Caco-2 (cell line): Measurements from ENCODE around the gene MX2. TPM values are rescaled to one million over a fixed set of nuclear protein-coding genes. Genes with fewer than 3 reads are reported as not detected.

Source experiments
- BruUV-seq: library from RNA; stranded (reverse); fragments of 400-500 nt; replicated peaks from 2 replicates; lab custom pipeline; 2021; lab: Mats Ljungman, UMichigan
- CTCF ChIA-PET: fragments of 300-600 bp; sonication (Branson Sonifier 250); formaldehyde crosslinking; loops from one replicate; lab custom pipeline; 2022; ENCODE audit warnings: antibody characterized with exemption; lab: Charles Lee
- POLR2A ChIA-PET: fragments of 300-600 bp; sonication (Branson Sonifier 250); formaldehyde crosslinking; loops from one replicate; lab custom pipeline; 2022; ENCODE audit warnings: antibody characterized with exemption; lab: Charles Lee
- DNase-seq, 2 experiments: peaks; one replicate each; pipeline versions ENCODE4 v3.0.0 to v3.0.0-alpha.2; 2020 to 2022
- H3K27me3 ChIP-seq: replicated peaks from 2 replicates; pipeline ENCODE4 v1.6.0; 2011; ENCODE audit warnings: low read length; ENCODE audit not compliant: control insufficient read depth, insufficient read depth
- H3K36me3 ChIP-seq: 2 replicates; pipeline ENCODE4 v1.5.1; 2011; ENCODE audit warnings: low read length; ENCODE audit not compliant: control insufficient read depth, insufficient read depth
- H3K4me1 ChIP-seq: fragments of 250-450 bp; sonication (Bioruptor Pico); 2 replicates; pipeline ENCODE4 v1.5.1; 2020; ENCODE audit warnings: mild to moderate bottlenecking
- H3K4me3 ChIP-seq: 2 replicates; pipeline ENCODE4 v1.5.1; 2011; ENCODE audit warnings: low read depth, mild to moderate bottlenecking, control low read depth, low read length
- H3K9me3 ChIP-seq: fragments of 250-450 bp; sonication (Bioruptor Pico); 2 replicates; pipeline ENCODE4 v1.5.1; 2020; ENCODE audit warnings: mild to moderate bottlenecking, moderate library complexity
- H3K27ac Mint-ChIP-seq: one replicate; pipeline ENCODE4 v1.8.0; 2022; ENCODE audit warnings: mixed read lengths; ENCODE audit not compliant: unreplicated experiment
- H3K27me3 Mint-ChIP-seq: one replicate; pipeline ENCODE4 v1.8.0; 2022; ENCODE audit warnings: mixed read lengths; ENCODE audit not compliant: insufficient read depth, unreplicated experiment
- H3K36me3 Mint-ChIP-seq: one replicate; pipeline ENCODE4 v1.8.0; 2022; ENCODE audit warnings: mild to moderate bottlenecking, mixed read lengths; ENCODE audit not compliant: insufficient read depth, unreplicated experiment
- H3K4me1 Mint-ChIP-seq: one replicate; pipeline ENCODE4 v1.8.0; 2022; ENCODE audit warnings: low read depth, mixed read lengths; ENCODE audit not compliant: unreplicated experiment
- H3K4me3 Mint-ChIP-seq: one replicate; pipeline ENCODE4 v1.8.0; 2022; ENCODE audit warnings: mild to moderate bottlenecking, moderate library complexity, mixed read lengths; ENCODE audit not compliant: unreplicated experiment
- H3K9me3 Mint-ChIP-seq: one replicate; pipeline ENCODE4 v1.8.0; 2022; ENCODE audit warnings: mixed read lengths; ENCODE audit not compliant: unreplicated experiment
- intact Hi-C: fragments of 100-400 bp; cut with micrococcal nuclease; formaldehyde crosslinking; loops from one replicate; pipeline ENCODE4 v1.10.0; 2022; ENCODE audit not compliant: unreplicated experiment
- total RNA-seq: library from RNA; stranded (reverse); gene quantifications from 2 replicates; pipeline ENCODE4 v1.2.3, GENCODE V29; 2022
- TF ChIP-seq, protein P1 (sequence below), 2 experiments: fragments of 200-600 bp in 1 of 2; IDR thresholded peaks; 1 replicate in 1 of 2; 2 replicates in 1 of 2; pipeline versions ENCODE4 v1.5.1 to v1.8.0; 2011 to 2022; ENCODE audit warnings: antibody characterized with exemption in 1 of 2, control low read depth in 1 of 2, inconsistent platforms in 1 of 2, low read depth in 1 of 2, low read length in 1 of 2, mild to moderate bottlenecking in 1 of 2, moderate library complexity in 1 of 2; ENCODE audit not compliant: insufficient read depth in 1 of 2, severe bottlenecking in 1 of 2, unreplicated experiment in 1 of 2

Gene MX2
- total RNA-seq, 1 experiment from 2014 or later, result 0.84 TPM

DNA sequence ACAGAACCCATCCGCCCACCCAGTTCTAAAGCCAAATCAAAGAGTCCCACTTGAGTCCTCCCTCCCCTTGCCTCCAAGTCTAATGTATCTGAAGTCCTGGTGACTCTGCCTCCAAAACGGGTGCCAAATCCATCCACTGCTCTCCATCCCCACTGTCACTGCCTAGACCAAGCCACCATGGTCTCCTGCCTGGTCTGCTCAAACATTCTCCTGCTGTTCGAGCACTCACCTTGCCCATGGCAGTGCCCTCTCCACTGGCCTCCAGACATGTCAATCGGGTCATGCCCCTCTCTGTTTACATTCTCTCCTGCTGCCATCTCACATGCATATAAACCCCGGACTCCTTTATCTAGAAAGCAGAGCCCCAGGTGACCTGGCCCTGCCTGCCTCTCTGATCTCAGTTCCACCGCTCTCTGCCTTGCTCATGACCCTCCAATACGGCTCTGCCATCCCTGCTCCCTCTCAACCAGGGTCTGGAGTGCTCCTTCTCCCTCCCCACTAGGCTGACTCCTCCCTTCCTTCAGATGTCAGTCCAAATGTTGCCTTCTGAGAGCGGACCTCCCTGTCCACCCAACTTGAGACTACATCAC lies 32.1 kb downstream of the MX2 start:
- POLR2A ChIA-PET, result no interaction called here

DNA sequence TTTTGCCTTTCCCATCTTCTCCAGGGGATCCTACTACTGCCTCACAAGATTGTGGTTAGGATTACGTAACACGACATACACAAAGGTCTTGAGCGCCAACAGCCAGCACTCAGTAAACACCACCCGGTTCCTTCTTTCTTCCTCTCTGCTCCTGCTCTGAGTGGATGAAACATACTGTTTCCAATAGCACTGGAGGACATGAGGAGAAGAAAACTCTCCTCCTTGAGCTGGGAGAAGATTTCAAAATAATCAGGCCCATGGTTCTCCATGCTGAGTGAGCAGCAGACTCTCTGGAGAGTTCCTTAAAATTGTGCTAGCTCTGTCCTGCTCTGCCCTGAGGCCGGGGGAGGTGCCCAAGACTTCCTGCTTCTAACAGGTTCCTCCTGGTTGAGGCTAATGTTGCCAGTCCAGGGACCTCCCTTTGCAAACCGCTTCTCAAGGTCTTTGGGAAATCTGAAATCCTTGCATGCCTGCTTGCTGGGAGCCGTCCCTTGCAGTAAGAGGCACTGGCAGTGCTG lies 34.8 kb downstream of the MX2 start:
- intact Hi-C loops, result no loop called here
- peaks cover 9% of the 10 kb centered on the region for H3K9me3 Mint-ChIP-seq
- Histone ChIP-seq H3K4me1 (peaks cover 7% of the 10 kb centered on the region), H3K27me3 (no peaks in the 10 kb centered on the region), H3K9me3 (no peaks in the 10 kb centered on the region), H3K36me3 (no peaks in the 10 kb centered on the region), H3K4me3 (no peak overlapping the region)
- ChIA-PET POLR2A (no interaction called here), CTCF (no interaction called here)
- no TSS peak for BruUV-seq
- DNase-seq, result peak in 1 of 2 experiments; percentile 15
- H3K27ac Mint-ChIP-seq, result no peak overlapping the region
- no peak overlapping the region for H3K4me3 Mint-ChIP-seq
- TF ChIP-seq, protein P1, sequence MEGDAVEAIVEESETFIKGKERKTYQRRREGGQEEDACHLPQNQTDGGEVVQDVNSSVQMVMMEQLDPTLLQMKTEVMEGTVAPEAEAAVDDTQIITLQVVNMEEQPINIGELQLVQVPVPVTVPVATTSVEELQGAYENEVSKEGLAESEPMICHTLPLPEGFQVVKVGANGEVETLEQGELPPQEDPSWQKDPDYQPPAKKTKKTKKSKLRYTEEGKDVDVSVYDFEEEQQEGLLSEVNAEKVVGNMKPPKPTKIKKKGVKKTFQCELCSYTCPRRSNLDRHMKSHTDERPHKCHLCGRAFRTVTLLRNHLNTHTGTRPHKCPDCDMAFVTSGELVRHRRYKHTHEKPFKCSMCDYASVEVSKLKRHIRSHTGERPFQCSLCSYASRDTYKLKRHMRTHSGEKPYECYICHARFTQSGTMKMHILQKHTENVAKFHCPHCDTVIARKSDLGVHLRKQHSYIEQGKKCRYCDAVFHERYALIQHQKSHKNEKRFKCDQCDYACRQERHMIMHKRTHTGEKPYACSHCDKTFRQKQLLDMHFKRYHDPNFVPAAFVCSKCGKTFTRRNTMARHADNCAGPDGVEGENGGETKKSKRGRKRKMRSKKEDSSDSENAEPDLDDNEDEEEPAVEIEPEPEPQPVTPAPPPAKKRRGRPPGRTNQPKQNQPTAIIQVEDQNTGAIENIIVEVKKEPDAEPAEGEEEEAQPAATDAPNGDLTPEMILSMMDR (IDR thresholded peaks at IDR 0.05; ENCODE audit: insufficient read depth in 1 of 2, low read depth in 1 of 2, low read length in 1 of 2, severe bottlenecking in 1 of 2, unreplicated experiment in 1 of 2), result no peak
- H3K4me1 Mint-ChIP-seq, result no peaks in the 10 kb centered on the region
- no peaks in the 10 kb centered on the region for H3K36me3 Mint-ChIP-seq
- H3K27me3 Mint-ChIP-seq, result no peaks in the 10 kb centered on the region

More for the DNA sequence above, 32.1 kb downstream of the MX2 start:
- no peaks in the 10 kb centered on the region for H3K27me3 Mint-ChIP-seq
- no peaks in the 10 kb centered on the region for H3K36me3 Mint-ChIP-seq
- no peak for DNase-seq
- H3K27ac Mint-ChIP-seq, result no peak overlapping the region
- H3K9me3 Mint-ChIP-seq, result no peaks in the 10 kb centered on the region
- no peak overlapping the region for H3K4me3 Mint-ChIP-seq
- TF ChIP-seq, protein P1 (IDR thresholded peaks at IDR 0.05; ENCODE audit: insufficient read depth in 1 of 2, low read depth in 1 of 2, low read length in 1 of 2, severe bottlenecking in 1 of 2, unreplicated experiment in 1 of 2), result no peak
- H3K4me1 ChIP-seq, result peaks cover 7% of the 10 kb centered on the region
- intact Hi-C loops, result no loop called here
- no peaks in the 10 kb centered on the region for H3K27me3 ChIP-seq
- no peaks in the 10 kb centered on the region for H3K36me3 ChIP-seq
- BruUV-seq, result no TSS peak
- H3K9me3 ChIP-seq, result no peaks in the 10 kb centered on the region
- CTCF ChIA-PET, result no interaction called here
- H3K4me1 Mint-ChIP-seq, result no peaks in the 10 kb centered on the region
- no peak overlapping the region for H3K4me3 ChIP-seq

DNA sequence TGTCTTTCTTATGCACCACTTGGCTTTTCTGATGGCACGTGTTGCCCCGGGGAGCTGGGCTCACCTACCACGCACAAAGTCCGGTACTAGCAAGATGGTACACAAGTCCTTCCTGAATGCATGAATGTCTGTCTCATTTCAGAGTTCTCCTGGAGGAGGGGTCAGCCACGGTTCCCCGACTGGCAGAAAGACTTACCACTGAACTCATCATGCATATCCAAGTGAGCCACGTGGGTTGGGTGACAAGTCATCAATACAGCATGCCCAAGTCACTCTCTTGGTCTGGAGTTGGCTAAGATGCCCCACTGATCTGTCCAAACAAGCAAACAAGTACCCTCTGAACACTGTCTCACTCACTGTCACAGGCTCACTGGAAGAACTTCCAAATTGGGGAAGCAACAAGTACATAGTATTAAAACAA lies 35.7 kb downstream of the MX2 start:
- H3K27me3 Mint-ChIP-seq, result no peaks in the 10 kb centered on the region
- H3K27ac Mint-ChIP-seq, result no peak overlapping the region
- H3K9me3 Mint-ChIP-seq, result peaks cover 9% of the 10 kb centered on the region
- H3K4me1 ChIP-seq, result peaks cover 7% of the 10 kb centered on the region
- no peaks in the 10 kb centered on the region for H3K4me1 Mint-ChIP-seq
- TF ChIP-seq, protein P1 (IDR thresholded peaks at IDR 0.05; ENCODE audit: insufficient read depth in 1 of 2, low read depth in 1 of 2, low read length in 1 of 2, severe bottlenecking in 1 of 2, unreplicated experiment in 1 of 2), result no peak
- no peak overlapping the region for H3K4me3 Mint-ChIP-seq
- H3K36me3 ChIP-seq, result no peaks in the 10 kb centered on the region
- ChIA-PET CTCF (no interaction called here), POLR2A (no interaction called here)
- H3K27me3 ChIP-seq, result no peaks in the 10 kb centered on the region
- intact Hi-C loops, result no loop called here
- no peaks in the 10 kb centered on the region for H3K36me3 Mint-ChIP-seq
- H3K9me3 ChIP-seq, result no peaks in the 10 kb centered on the region
- no peak for DNase-seq
- no peak overlapping the region for H3K4me3 ChIP-seq
- BruUV-seq, result no TSS peak
